IMR-90 (cell line): ENCODE results near the gene KATNB1. TPM values are rescaled to one million over a fixed set of nuclear protein-coding genes. Genes with fewer than 3 reads are reported as not detected.

Source experiments
- ATAC-seq: fragments of 200-7000 bp; cut with Tn5 transposase; 2 replicates; pipeline ENCODE4 v1.9.1; 2020; ENCODE audit warnings: low read depth, mild to moderate bottlenecking, moderate library complexity
- BruUV-seq: library from RNA; stranded (reverse); fragments of 400-500 nt; replicated peaks from 2 replicates; lab custom pipeline; 2021; lab: Mats Ljungman, UMichigan
- CTCF ChIA-PET: fragments of 300-600 bp; formaldehyde crosslinking; extraction: SDS; loops from one replicate; lab custom pipeline; 2021; ENCODE audit warnings: antibody characterized with exemption; lab: Yijun Ruan, JAX
- POLR2A ChIA-PET: fragments of 300-600 bp; sonication (Branson Sonifier 250); formaldehyde crosslinking; loops from one replicate; lab custom pipeline; 2022; ENCODE audit warnings: antibody characterized with exemption; ENCODE audit not compliant: unreplicated experiment; lab: Charles Lee
- DNase-seq: peaks from one replicate; pipeline ENCODE4 v3.0.0; 2013
- H2AFZ ChIP-seq: replicated peaks from 2 replicates; pipeline ENCODE3; 2013; ENCODE audit warnings: low read length, mild to moderate bottlenecking; ENCODE audit not compliant: poor library complexity
- H2AK5ac ChIP-seq: 2 replicates; pipeline ENCODE4 v1.6.1; 2013; ENCODE audit warnings: low read depth, low read length, inconsistent platforms
- H2AK9ac ChIP-seq: replicated peaks from 2 replicates; pipeline ENCODE3; 2013; ENCODE audit warnings: mild to moderate bottlenecking, low read depth, low read length, moderate library complexity; ENCODE audit not compliant: poor library complexity
- H2BK120ac ChIP-seq: 2 replicates; pipeline ENCODE4 v1.6.1; 2013; ENCODE audit warnings: low read depth, low read length, inconsistent platforms
- H2BK15ac ChIP-seq: 3 replicates; pipeline ENCODE4 v1.6.1; 2013; ENCODE audit warnings: low read depth, low read length, inconsistent platforms
- H2BK20ac ChIP-seq: 2 replicates; pipeline ENCODE4 v1.6.1; 2013; ENCODE audit warnings: low read depth, mild to moderate bottlenecking, inconsistent platforms, low read length, moderate library complexity
- H2BK5ac ChIP-seq: 2 replicates; pipeline ENCODE4 v1.6.1; 2013; ENCODE audit warnings: mild to moderate bottlenecking, low read depth, low read length, inconsistent platforms; ENCODE audit not compliant: poor library complexity, severe bottlenecking
- H3K14ac ChIP-seq: replicated peaks from 2 replicates; pipeline ENCODE4 v1.6.1; 2013; ENCODE audit warnings: low read depth, low read length, inconsistent platforms
- H3K18ac ChIP-seq: 2 replicates; pipeline ENCODE4 v1.6.1; 2013; ENCODE audit warnings: low read depth, low read length, control low read depth
- H3K23ac ChIP-seq: 2 replicates; pipeline ENCODE4 v1.6.1; 2013; ENCODE audit warnings: low read depth, low read length, inconsistent platforms
- H3K27ac ChIP-seq: 2 replicates; pipeline ENCODE4 v1.5.1; 2013; ENCODE audit warnings: mild to moderate bottlenecking, control low read depth, low read length; ENCODE audit not compliant: insufficient read depth
- H3K27me3 ChIP-seq: 2 replicates; pipeline ENCODE4 v1.6.1; 2013; ENCODE audit warnings: low read length; ENCODE audit not compliant: control insufficient read depth, insufficient read depth
- H3K36me3 ChIP-seq: 2 replicates; pipeline ENCODE4 v1.6.1; 2013; ENCODE audit warnings: low read length, mixed read lengths; ENCODE audit not compliant: control insufficient read depth, insufficient read depth
- H3K4ac ChIP-seq: 2 replicates; pipeline ENCODE4 v1.6.1; 2013; ENCODE audit warnings: low read depth, low read length, inconsistent platforms
- H3K4me1 ChIP-seq: 2 replicates; pipeline ENCODE4 v1.6.1; 2013; ENCODE audit warnings: low read length, mixed read lengths; ENCODE audit not compliant: control insufficient read depth, insufficient read depth
- H3K4me2 ChIP-seq: 2 replicates; pipeline ENCODE4 v1.6.1; 2013; ENCODE audit warnings: low read depth, mild to moderate bottlenecking, control low read depth, low read length, moderate library complexity
- H3K4me3 ChIP-seq: 2 replicates; pipeline ENCODE4 v1.5.1; 2013; ENCODE audit warnings: low read depth, mild to moderate bottlenecking, control low read depth, low read length, moderate library complexity; ENCODE audit not compliant: insufficient read depth
- H3K56ac ChIP-seq: 2 replicates; pipeline ENCODE4 v1.6.1; 2013; ENCODE audit warnings: low read length, inconsistent platforms; ENCODE audit not compliant: insufficient read depth; ENCODE audit errors: extremely low read depth
- H3K79me1 ChIP-seq, 2 experiments: 2 replicates each; pipeline ENCODE4 v1.6.1; 2013; ENCODE audit warnings: low read length in 2 of 2, inconsistent platforms in 1 of 2, low read depth in 1 of 2
- H3K9ac ChIP-seq: 2 replicates; pipeline ENCODE4 v1.6.1; 2013; ENCODE audit warnings: low read depth, low read length, control low read depth
- H3K9me1 ChIP-seq: 2 replicates; pipeline ENCODE4 v1.6.1; 2013; ENCODE audit warnings: low read length, inconsistent platforms; ENCODE audit not compliant: insufficient read depth
- H3K9me3 ChIP-seq: 2 replicates; pipeline ENCODE4 v1.6.1; 2013; ENCODE audit warnings: low read length; ENCODE audit not compliant: control insufficient read depth, insufficient read depth
- H4K20me1 ChIP-seq: 2 replicates; pipeline ENCODE4 v1.6.1; 2013; ENCODE audit warnings: low read length, inconsistent platforms; ENCODE audit not compliant: insufficient read depth
- H4K5ac ChIP-seq: 2 replicates; pipeline ENCODE4 v1.6.1; 2013; ENCODE audit warnings: mild to moderate bottlenecking, low read depth, low read length, control low read depth
- H4K8ac ChIP-seq, 2 experiments: 2 replicates each; pipeline ENCODE4 v1.6.1; 2013; ENCODE audit warnings: low read depth in 2 of 2, low read length in 2 of 2, control low read depth in 1 of 2, inconsistent platforms in 1 of 2
- H4K91ac ChIP-seq: 2 replicates; pipeline ENCODE4 v1.6.1; 2013; ENCODE audit warnings: low read depth, low read length, inconsistent platforms; ENCODE audit not compliant: insufficient read depth
- BHLHE40 ChIP-seq: fragments of 150-350 bp; IDR thresholded peaks from 2 replicates; pipeline ENCODE4 v1.6.1; 2016; ENCODE audit warnings: mild to moderate bottlenecking, low read depth, low read length
- CHD1 ChIP-seq: IDR thresholded peaks from 2 replicates; pipeline ENCODE4 v1.6.1; 2012; ENCODE audit warnings: low read depth, low read length, improper control_type of control experiment
- MAZ ChIP-seq: IDR thresholded peaks from 2 replicates; pipeline ENCODE4 v1.6.1; 2012; ENCODE audit warnings: low read depth, mild to moderate bottlenecking, low read length, improper control_type of control experiment, moderate library complexity, borderline replicate concordance
- NFE2L2 ChIP-seq: fragments of 150-350 bp; IDR thresholded peaks from 2 replicates; pipeline ENCODE4 v1.6.1; 2016; ENCODE audit warnings: low read depth, mild to moderate bottlenecking, low read length
- RAD21 ChIP-seq: IDR thresholded peaks from 2 replicates; pipeline ENCODE4 v1.6.1; 2012; ENCODE audit warnings: low read length, improper control_type of control experiment
- USF2 ChIP-seq: fragments of 150-350 bp; IDR thresholded peaks from 2 replicates; pipeline ENCODE4 v1.6.1; 2017; ENCODE audit warnings: mild to moderate bottlenecking, antibody characterized with exemption, low read length, low read depth
- WGBS, 2 experiments: methylation state at CpG; one replicate each; pipeline versions ENCODE4 v1.1.5 to v1.1.7; 2013; ENCODE audit warnings: missing lambda C conversion rate in 2 of 2; ENCODE audit not compliant: insufficient read length in 1 of 2; ENCODE audit errors: extremely low coverage in 2 of 2; 5-methylcytosine and 5-hydroxymethylcytosine counted together
- dilution Hi-C: fragments of 300-500 bp; cut with HindIII; formaldehyde crosslinking; loops from one replicate; pipeline ENCODE4 v1.14.3; 2018; ENCODE audit warnings: low sequenced_read_pairs; ENCODE audit not compliant: unreplicated experiment
- in situ Hi-C: fragments of 300-500 bp; cut with MboI; formaldehyde crosslinking; loops from 3 replicates; pipeline ENCODE4 v1.14.3; 2019; ENCODE audit warnings: low sequenced_read_pairs, inconsistent platforms, mixed read lengths
- intact Hi-C: fragments of 100-400 bp; cut with micrococcal nuclease; formaldehyde crosslinking; loops from 2 replicates; pipeline ENCODE4 v1.10.0; 2022
- polyA plus RNA-seq, 3 experiments: library from polyadenylated mRNA; depleted of rRNA; stranded (reverse); fragments of >200 nt; gene quantifications; 2 replicates each; pipeline ENCODE4 v1.2.3, GENCODE V29; 2012; ENCODE audit warnings: low replicate concordance in 1 of 3
- total RNA-seq: library from RNA; depleted of rRNA; stranded (reverse); fragments of >200 nt; gene quantifications from 2 replicates; pipeline ENCODE4 v1.2.3, GENCODE V29; 2012

The KATNB1 gene
- total and polyA plus RNA-seq, 2 of the 4 experiments (the other 2 are of a cell fraction): 10.9 to 23.5 TPM

GRCh38 chr16:57758331-57759117, 23.0 kb downstream of the KATNB1 start:
- H3K79me1 ChIP-seq: peaks cover under 1 to 7% of the 10 kb centered on the region in 2 experiments; a peak in 1 of 4 replicates

More at GRCh38 chr16:57758331-57759117, 23.0 kb downstream of the KATNB1 start:
- Histone ChIP-seq H3K27ac (no peak overlapping the region), H4K8ac (no peak overlapping the region), H3K9me1 (no peaks in the 10 kb centered on the region), H2BK120ac (no peak overlapping the region), H2AFZ (no peak overlapping the region), H3K14ac (no peak overlapping the region), H4K20me1 (no peaks in the 10 kb centered on the region; the same call in 1 of the 2 replicates), H3K27me3 (no peaks in the 10 kb centered on the region), H4K91ac (no peak overlapping the region), H2BK15ac (no peak overlapping the region), H3K18ac (no peak overlapping the region), H2BK20ac (no peak overlapping the region), H3K4ac (no peak overlapping the region), H3K23ac (no peak overlapping the region), H3K9me3 (no peaks in the 10 kb centered on the region), H2AK5ac (no peak overlapping the region), H3K4me2 (no peak overlapping the region), H2AK9ac (no peak overlapping the region), H3K56ac (no peak overlapping the region), H4K5ac (no peak overlapping the region), H3K9ac (no peak overlapping the region), H2BK5ac (no peak overlapping the region), H3K36me3 (peaks cover 56% of the 10 kb centered on the region), H3K4me3 (no peak overlapping the region), H3K4me1 (peaks cover 2% of the 10 kb centered on the region; the same call in 1 of the 2 replicates)
- dilution Hi-C loops (no loop called here), in situ Hi-C loops (loop anchor here (10.0 kb wide), 2 partner anchors 106 to 246 kb away; partner anchors contain the start of genes USB1 and ZNF319), intact Hi-C loops (no loop called here)
- ChIA-PET CTCF (interaction anchor here (1.1 to 1.3 kb wide), 2 partner anchors 52 to 142 kb away, joined by 3 read pairs; no protein-coding TSS in a partner anchor), POLR2A (no interaction called here)
- 82% methylated on average over 21 of the region's 33 CpGs; no CpG with 5 or more reads in 1 of the 2 experiments for WGBS, 2 experiments
- DNase-seq (no peak), ATAC-seq (no peak)
- no TSS peak for BruUV-seq
- TF ChIP-seq USF2 (no peak), CHD1 (no peak), RAD21 (no peak), BHLHE40 (no peak), MAZ (no peak), NFE2L2 (no peak)
